Measurements from ENCODE around the gene PRAME.

Gene PRAME

DNA sequence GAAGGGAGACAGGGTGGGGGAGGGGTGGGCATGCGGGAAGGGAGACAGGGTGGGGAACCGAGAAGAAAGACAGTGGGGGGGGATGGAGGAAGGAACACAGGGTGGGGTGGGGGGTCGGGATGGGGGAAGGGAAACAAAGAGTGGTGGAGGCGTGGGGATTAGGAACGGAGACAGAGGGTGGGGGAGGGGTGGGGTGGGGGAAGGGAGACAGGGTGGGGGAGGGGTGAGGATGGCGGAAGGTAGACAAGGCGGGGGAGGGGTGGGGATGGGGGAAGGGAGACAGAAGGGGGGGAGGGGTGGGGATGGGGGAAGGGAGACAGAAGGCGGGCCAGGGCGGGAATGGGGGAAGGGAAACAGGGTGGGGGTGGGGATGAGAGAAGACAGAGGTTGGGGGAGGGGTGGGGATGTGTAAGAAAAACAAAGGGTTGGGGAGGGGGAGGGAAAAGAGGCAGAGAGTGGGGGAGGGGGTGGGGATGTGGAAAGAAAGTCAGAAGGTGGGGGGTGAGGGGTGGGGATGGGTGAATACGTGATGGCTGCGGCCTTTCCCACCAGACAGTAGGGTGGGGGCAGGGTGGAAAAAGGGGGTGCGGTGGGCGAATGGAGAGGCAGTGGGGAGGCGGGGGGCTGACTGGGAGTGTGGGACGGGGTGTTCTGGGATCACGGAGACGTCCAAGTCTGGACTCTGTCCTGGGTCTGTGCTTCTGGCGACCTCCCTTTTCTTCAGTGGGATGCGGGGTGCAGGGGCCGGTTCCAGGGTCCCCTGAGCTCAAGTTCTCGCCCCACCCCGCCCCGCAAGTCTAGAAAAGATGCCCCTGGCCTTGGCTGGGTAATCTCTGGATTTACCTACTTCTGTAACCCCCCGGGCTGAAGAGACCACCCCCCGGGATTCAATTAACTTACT, 744 bp downstream of the PRAME start:
- TF ChIP-seq TEAD4 (IDR thresholded peaks at IDR 0.05) (no peak), ZBTB7A (IDR thresholded peaks at IDR 0.05; ENCODE audit: low read depth) (no peak), TCF12 (IDR thresholded peaks at IDR 0.05; ENCODE audit: low read depth) (no peak), CREB1 (IDR thresholded peaks at IDR 0.05; ENCODE audit: low read depth) (no peak), CEBPB (IDR thresholded peaks at IDR 0.05) (no peak), RAD21 (IDR thresholded peaks at IDR 0.05; ENCODE audit: low read depth) (no peak), EGR1 (IDR thresholded peaks at IDR 0.05) (no peak), EP300 (IDR thresholded peaks at IDR 0.05; ENCODE audit: borderline replicate concordance) (no peak), TAF1 (IDR thresholded peaks at IDR 0.05; ENCODE audit: low read depth) (no peak), FOXM1 (IDR thresholded peaks at IDR 0.05; ENCODE audit: borderline replicate concordance, low read depth) (no peak)
- TF ChIP-seq, protein P1, sequence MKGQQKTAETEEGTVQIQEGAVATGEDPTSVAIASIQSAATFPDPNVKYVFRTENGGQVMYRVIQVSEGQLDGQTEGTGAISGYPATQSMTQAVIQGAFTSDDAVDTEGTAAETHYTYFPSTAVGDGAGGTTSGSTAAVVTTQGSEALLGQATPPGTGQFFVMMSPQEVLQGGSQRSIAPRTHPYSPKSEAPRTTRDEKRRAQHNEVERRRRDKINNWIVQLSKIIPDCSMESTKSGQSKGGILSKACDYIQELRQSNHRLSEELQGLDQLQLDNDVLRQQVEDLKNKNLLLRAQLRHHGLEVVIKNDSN (IDR thresholded peaks at IDR 0.05) = no peak
- TF ChIP-seq, protein P2, sequence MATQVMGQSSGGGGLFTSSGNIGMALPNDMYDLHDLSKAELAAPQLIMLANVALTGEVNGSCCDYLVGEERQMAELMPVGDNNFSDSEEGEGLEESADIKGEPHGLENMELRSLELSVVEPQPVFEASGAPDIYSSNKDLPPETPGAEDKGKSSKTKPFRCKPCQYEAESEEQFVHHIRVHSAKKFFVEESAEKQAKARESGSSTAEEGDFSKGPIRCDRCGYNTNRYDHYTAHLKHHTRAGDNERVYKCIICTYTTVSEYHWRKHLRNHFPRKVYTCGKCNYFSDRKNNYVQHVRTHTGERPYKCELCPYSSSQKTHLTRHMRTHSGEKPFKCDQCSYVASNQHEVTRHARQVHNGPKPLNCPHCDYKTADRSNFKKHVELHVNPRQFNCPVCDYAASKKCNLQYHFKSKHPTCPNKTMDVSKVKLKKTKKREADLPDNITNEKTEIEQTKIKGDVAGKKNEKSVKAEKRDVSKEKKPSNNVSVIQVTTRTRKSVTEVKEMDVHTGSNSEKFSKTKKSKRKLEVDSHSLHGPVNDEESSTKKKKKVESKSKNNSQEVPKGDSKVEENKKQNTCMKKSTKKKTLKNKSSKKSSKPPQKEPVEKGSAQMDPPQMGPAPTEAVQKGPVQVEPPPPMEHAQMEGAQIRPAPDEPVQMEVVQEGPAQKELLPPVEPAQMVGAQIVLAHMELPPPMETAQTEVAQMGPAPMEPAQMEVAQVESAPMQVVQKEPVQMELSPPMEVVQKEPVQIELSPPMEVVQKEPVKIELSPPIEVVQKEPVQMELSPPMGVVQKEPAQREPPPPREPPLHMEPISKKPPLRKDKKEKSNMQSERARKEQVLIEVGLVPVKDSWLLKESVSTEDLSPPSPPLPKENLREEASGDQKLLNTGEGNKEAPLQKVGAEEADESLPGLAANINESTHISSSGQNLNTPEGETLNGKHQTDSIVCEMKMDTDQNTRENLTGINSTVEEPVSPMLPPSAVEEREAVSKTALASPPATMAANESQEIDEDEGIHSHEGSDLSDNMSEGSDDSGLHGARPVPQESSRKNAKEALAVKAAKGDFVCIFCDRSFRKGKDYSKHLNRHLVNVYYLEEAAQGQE (IDR thresholded peaks at IDR 0.05; ENCODE audit: low read depth) = no peak

DNA sequence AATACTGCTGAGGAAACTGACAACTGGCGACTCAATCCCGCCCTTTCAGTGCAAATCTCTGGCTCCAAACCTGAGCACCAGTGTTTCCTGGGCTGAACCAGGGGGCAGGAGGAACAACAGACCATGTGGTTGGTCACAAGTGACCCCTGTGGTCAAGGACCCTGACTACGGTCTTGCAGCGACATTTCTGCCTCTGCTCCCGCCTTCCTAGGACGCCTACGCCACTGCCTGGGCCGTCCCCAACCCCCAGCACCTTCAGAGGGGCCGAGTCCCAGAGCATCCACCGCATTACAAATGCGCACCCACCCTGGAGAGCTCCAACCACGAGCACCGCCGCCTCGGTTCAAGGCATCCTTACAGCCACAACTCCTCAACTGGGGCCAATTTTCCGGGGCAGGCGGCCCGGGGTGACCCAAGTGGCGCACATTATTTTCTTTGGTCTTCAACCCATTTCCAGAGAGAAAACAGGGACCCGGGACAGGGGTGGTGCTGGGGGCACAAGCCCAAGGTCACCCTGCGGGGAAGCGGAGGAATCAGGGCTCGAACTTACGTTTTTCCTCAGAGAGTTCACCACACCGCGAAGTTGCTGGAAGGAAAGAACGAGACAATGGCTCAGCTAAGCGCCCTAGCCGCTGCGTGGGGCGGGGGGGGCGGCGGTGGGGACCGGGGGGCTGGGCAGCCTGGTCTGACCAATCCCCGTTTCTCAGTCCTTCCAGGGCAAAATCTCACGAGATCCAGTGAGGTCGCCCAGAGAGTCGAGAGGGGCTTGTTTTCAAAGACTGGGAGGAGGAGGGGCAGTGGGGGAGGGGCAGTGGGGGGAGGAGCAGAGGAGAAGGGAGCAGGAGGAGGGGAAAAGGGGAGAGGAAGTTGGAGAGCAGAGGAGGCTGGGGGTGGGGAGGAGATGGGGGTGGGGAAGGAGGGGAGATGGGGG, 1.8 kb downstream of the PRAME start:
- TF ChIP-seq, protein P3, sequence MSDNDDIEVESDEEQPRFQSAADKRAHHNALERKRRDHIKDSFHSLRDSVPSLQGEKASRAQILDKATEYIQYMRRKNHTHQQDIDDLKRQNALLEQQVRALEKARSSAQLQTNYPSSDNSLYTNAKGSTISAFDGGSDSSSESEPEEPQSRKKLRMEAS (IDR thresholded peaks at IDR 0.05) = no peak
- no peak for TF ChIP-seq CEBPB (IDR thresholded peaks at IDR 0.05)
- no peak for TF ChIP-seq TAF1 (IDR thresholded peaks at IDR 0.05; ENCODE audit: low read depth)
- no peak for TF ChIP-seq EGR1 (IDR thresholded peaks at IDR 0.05)
- TF ChIP-seq YY1 (IDR thresholded peaks at IDR 0.05; ENCODE audit: low read depth) = no peak
- TF ChIP-seq, protein P2 (IDR thresholded peaks at IDR 0.05; ENCODE audit: low read depth) = no peak
- no peak for TF ChIP-seq CREB1 (IDR thresholded peaks at IDR 0.05; ENCODE audit: low read depth)
- no peak for TF ChIP-seq RAD21 (IDR thresholded peaks at IDR 0.05; ENCODE audit: low read depth)
- TF ChIP-seq TCF12 (IDR thresholded peaks at IDR 0.05; ENCODE audit: low read depth) = no peak
- TF ChIP-seq FOXM1 (IDR thresholded peaks at IDR 0.05; ENCODE audit: borderline replicate concordance, low read depth) = no peak
- TF ChIP-seq ZBTB7A (IDR thresholded peaks at IDR 0.05; ENCODE audit: low read depth) = no peak

DNA sequence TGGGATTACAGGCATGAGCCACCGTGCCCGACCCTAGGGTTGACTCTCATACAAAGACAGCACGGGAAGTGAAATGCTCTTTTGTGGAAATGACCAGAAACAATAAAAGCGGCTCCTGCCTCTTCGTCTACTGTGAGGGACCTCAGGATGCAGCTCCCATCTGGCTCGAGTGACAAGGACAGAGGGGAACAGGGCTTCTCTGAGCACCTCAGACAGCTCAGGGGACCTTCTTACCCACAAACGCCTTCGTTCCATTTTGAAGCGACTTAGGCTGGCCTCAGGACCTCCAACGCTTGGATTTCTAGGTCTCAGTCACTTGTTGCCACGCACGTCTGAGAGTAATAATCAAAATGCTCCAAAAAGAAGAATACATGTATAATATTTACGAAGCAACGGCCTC, 2.5 kb downstream of the PRAME start:
- no peak for TF ChIP-seq TEAD4 (IDR thresholded peaks at IDR 0.05)
- TF ChIP-seq, protein P1 (IDR thresholded peaks at IDR 0.05) = no peak
- no peak for TF ChIP-seq CEBPB (IDR thresholded peaks at IDR 0.05)
- no peak for TF ChIP-seq NFIC (IDR thresholded peaks at IDR 0.05)
- TF ChIP-seq EP300 (IDR thresholded peaks at IDR 0.05; ENCODE audit: borderline replicate concordance) = no peak
- TF ChIP-seq YY1 (IDR thresholded peaks at IDR 0.05; ENCODE audit: low read depth) = no peak
- TF ChIP-seq EGR1 (IDR thresholded peaks at IDR 0.05) = no peak
- TF ChIP-seq FOXM1 (IDR thresholded peaks at IDR 0.05; ENCODE audit: borderline replicate concordance, low read depth) = no peak
- TF ChIP-seq TCF12 (IDR thresholded peaks at IDR 0.05; ENCODE audit: low read depth) = no peak

DNA sequence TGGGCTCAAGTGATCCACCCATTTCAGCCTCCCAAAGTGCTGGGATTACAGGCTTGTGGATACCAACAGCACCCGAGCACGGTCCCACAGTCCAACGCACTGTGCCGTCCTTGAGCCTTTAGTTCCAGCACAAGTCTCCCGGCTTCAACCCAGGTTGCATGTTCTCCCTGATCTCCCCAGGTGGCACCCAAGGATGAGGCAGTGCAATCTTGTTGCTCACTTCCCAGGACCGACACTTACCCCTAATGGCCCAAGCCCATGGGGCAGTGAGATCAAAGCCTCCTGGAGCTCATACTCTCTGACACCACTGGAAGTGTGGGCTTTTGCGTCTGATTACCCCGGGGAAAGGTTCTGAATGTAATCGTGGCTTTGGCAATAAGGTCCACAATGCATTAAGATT, 3.5 kb downstream of the PRAME start:
- TF ChIP-seq, protein P1 (IDR thresholded peaks at IDR 0.05) = no peak
- TF ChIP-seq, protein P3 (IDR thresholded peaks at IDR 0.05) = no peak
- TF ChIP-seq NFIC (IDR thresholded peaks at IDR 0.05) (no peak), EP300 (IDR thresholded peaks at IDR 0.05; ENCODE audit: borderline replicate concordance) (no peak)

Data from Ishikawa (cell line).